ENCODE results near the gene SH3D19. TPM values are rescaled to one million over a fixed set of nuclear protein-coding genes. Genes with fewer than 3 reads are reported as not detected.
"Not testable (repeated sequence)": the region's sequence is repeated elsewhere in the genome, so short reads cannot be mapped to it uniquely, and the experiment has no call there.

The SH3D19 gene
- total and polyA plus RNA-seq, 9 donors: 44.0 to 117 (median 91.4) TPM

DNA sequence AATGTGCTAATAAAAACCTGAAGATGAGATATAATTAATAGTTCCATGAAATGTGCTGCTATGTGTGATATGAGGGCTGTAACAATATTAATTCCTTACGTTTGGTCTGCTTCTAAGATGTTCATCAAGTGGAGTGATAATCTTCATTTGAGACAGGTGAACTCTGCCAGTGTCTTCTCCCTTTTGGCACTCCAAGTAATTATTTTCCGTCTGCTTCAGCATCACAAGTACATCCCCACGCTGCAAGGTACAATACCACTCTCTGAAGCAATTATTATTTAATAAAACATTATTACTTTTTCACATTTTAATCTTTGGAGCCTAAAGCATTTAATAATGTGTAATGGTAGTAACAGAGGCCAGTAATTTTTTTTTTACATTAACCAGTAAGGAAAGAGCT is 181.6 kb downstream of the SH3D19 start:
- DNase-seq: no peak
- WGBS, 3 donors: 86 to 93% (median 92%) methylated on average over 3 of the region's 3 CpGs
- Histone ChIP-seq H3K4me1 (ENCODE audit: insufficient read depth) (no peaks in the 10 kb centered on the region), H3K27me3 (no peaks in the 10 kb centered on the region), H3K4me3 (no peak overlapping the region), H3K9me3 (no peaks in the 10 kb centered on the region), H3K27ac (no peak overlapping the region), H3K36me3 (no peaks in the 10 kb centered on the region)
- TF ChIP-seq, protein P1, sequence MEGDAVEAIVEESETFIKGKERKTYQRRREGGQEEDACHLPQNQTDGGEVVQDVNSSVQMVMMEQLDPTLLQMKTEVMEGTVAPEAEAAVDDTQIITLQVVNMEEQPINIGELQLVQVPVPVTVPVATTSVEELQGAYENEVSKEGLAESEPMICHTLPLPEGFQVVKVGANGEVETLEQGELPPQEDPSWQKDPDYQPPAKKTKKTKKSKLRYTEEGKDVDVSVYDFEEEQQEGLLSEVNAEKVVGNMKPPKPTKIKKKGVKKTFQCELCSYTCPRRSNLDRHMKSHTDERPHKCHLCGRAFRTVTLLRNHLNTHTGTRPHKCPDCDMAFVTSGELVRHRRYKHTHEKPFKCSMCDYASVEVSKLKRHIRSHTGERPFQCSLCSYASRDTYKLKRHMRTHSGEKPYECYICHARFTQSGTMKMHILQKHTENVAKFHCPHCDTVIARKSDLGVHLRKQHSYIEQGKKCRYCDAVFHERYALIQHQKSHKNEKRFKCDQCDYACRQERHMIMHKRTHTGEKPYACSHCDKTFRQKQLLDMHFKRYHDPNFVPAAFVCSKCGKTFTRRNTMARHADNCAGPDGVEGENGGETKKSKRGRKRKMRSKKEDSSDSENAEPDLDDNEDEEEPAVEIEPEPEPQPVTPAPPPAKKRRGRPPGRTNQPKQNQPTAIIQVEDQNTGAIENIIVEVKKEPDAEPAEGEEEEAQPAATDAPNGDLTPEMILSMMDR (IDR thresholded peaks at IDR 0.05): no peak
- no peak for TF ChIP-seq EP300 (IDR thresholded peaks at IDR 0.05)
- intact Hi-C loops (cut with DNase I): no loop called here

DNA sequence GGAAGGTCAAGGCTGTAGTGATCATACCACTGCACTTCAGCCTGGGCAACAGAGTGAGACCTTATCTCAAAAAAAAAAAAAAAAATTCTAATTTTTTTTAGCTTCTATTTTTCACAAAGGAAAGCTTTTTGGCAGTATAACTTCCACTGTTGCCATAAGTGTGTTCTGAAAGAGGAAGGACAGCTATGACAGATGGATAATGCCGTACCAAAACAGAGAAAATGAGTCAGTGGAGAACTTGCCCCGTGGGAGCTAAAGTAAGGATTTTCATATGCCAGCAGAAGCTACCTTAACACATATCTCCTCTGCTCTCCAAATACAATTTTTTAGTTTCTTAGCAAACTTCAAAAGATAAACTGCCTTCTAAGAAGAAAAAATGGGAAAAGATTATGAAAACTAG is 182.2 kb downstream of the SH3D19 start:
- H3K4me1 ChIP-seq (ENCODE audit: insufficient read depth): no peaks in the 10 kb centered on the region
- no peaks in the 10 kb centered on the region for H3K27me3 ChIP-seq
- H3K27ac ChIP-seq: no peak overlapping the region
- no peak overlapping the region for H3K4me3 ChIP-seq
- TF ChIP-seq POLR2A (IDR thresholded peaks at IDR 0.05): no peak
- TF ChIP-seq, protein P1 (IDR thresholded peaks at IDR 0.05): no peak
- TF ChIP-seq EP300 (IDR thresholded peaks at IDR 0.05): no peak
- H3K36me3 ChIP-seq: no peaks in the 10 kb centered on the region
- no peak for DNase-seq
- WGBS, 3 donors: 23 to 31% (median 24%) methylated on average over 2 of the region's 2 CpGs
- intact Hi-C loops (cut with DNase I): no loop called here
- no peaks in the 10 kb centered on the region for H3K9me3 ChIP-seq

DNA sequence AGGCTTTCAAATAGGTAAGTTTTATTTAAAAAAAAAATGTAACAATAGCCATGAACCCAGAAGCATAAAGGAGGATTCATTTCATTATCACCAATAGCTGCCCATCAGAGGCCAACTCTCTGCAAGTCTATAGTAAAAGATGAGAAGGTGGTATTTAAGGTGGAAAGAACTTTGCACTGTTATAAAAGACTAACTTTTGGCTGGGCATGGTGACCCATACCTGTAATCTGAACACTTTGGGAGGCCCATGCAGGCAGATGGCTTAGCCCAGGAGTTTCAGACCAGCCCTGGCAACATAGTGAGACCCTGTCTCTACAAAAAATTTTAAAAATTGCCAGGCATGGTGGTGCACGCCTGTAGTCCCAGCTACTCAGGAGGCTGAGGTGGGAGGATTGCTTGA is 182.6 kb downstream of the SH3D19 start:
- no peak overlapping the region for H3K4me3 ChIP-seq
- intact Hi-C loops (cut with DNase I): no loop called here
- H3K36me3 ChIP-seq: no peaks in the 10 kb centered on the region
- TF ChIP-seq, protein P1 (IDR thresholded peaks at IDR 0.05): no peak
- TF ChIP-seq EP300 (IDR thresholded peaks at IDR 0.05): no peak
- no peak for TF ChIP-seq POLR2A (IDR thresholded peaks at IDR 0.05)
- WGBS, 3 donors: 84 to 92% (median 91%) methylated on average over 1 of the region's 1 CpG
- DNase-seq: no peak
- H3K27me3 ChIP-seq: no peaks in the 10 kb centered on the region
- H3K27ac ChIP-seq: no peak overlapping the region
- no peaks in the 10 kb centered on the region for H3K4me1 ChIP-seq (ENCODE audit: insufficient read depth)
- H3K9me3 ChIP-seq: no peaks in the 10 kb centered on the region

DNA sequence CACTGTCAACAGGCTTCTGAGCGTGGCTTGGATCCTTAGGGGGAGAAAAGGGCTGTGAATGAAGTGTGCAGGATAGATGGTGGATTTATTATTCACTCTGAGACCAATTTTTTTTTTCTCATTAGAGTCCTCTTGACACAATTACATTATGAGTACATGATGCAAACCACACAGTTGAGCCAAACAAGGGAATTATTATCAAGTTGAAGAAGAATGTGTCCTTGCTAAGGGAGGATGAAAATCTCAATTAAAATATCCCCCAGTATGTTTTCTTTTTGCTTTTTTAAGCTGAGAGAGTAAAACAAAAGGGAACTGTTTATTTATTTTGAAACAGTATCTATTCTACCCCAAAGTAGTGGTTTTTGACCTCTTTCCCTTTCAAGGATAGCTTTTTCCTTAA is 185.6 kb downstream of the SH3D19 start:
- WGBS, 3 donors: 75 to 85% (median 81%) methylated on average over 1 of the region's 1 CpG
- intact Hi-C loops (cut with DNase I): loop anchor here in 1 of 4 donors (10.0 kb wide), 1 partner anchor 185 kb away; the partner anchor contains the start of gene SH3D19
- no peaks in the 10 kb centered on the region for H3K4me1 ChIP-seq (ENCODE audit: insufficient read depth)
- H3K27ac ChIP-seq: no peak overlapping the region
- no peaks in the 10 kb centered on the region for H3K27me3 ChIP-seq
- no peaks in the 10 kb centered on the region for H3K9me3 ChIP-seq
- TF ChIP-seq EP300 (IDR thresholded peaks at IDR 0.05): no peak
- TF ChIP-seq, protein P1 (IDR thresholded peaks at IDR 0.05): no peak
- no peak for TF ChIP-seq POLR2A (IDR thresholded peaks at IDR 0.05)
- DNase-seq: no peak
- no peak overlapping the region for H3K4me3 ChIP-seq
- H3K36me3 ChIP-seq: no peaks in the 10 kb centered on the region

DNA sequence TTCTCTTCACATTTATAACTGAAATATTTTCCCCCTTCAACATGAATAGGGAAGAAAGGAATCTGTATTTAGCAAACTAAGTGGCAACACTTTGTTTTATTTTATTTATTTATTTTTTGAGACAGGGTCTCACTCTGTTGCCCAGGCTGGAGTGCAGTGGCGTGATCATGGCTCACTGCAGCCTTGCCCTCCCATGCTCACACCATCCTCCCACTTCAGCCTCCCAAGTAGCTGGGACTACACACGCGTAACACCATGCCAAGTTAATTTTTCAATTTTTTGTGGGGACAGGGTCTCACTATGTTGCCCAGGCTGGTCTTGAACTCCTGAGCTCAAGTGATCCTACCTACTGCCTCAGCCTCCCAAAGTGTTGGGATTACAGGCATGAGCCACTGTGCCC is 189.4 kb downstream of the SH3D19 start:
- not testable (repeated sequence) for H3K4me3 ChIP-seq; H3K27ac ChIP-seq; H3K9me3 ChIP-seq; DNase-seq; H3K36me3 ChIP-seq; H3K27me3 ChIP-seq; H3K4me1 ChIP-seq (ENCODE audit: insufficient read depth)
- intact Hi-C loops (cut with DNase I): loop anchor here in 1 of 4 donors (10.0 kb wide), 1 partner anchor 189 kb away; the partner anchor contains the start of gene SH3D19
- WGBS, 3 donors: 92 to 96% (median 96%) methylated on average over 3 of the region's 3 CpGs

Measured in ovary (tissue), 9 donors.